NCI-H2029 (cell line): ENCODE measurements around the gene ANKRD65.
"Not testable (repeated sequence)": the region's sequence is repeated elsewhere in the genome, so short reads cannot be mapped to it uniquely, and the experiment has no call there.

Source experiments
- DNase-seq: peaks from one replicate; lab custom pipeline; 2025; lab: John Stamatoyannopoulos, UW

ANKRD65 gene

DNA sequence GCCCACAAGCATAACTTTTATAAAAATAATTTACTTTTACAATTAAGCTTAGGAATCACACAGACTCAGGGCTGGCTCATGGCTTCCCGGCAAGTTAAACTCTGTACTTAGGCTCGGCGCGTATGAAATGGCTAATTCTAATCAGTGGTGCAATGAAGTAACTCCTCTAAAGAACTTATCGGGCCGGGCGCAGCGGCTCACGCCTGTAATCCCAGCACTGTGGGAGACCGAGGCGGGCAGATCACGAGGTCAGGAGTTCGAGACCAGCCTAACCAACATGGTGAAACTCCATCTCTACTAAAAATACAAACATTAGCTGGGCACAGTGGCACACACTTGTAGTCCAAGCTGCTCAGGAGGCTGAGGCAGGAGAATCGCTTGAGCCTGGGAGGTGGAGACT, 51.0 kb downstream of the ANKRD65 start:
- not testable (repeated sequence) for DNase-seq
